Gastrocnemius medialis (tissue), 4 donors: ENCODE data around the gene DYNC2I2.

Experiments
- CTCF ChIP-seq, 5 experiments: fragments of 450-650 bp in 3 of 5; fragments of 200-600 bp in 2 of 5; sonication (generic) in 2 of 5; IDR thresholded peaks in 4 of 5; conservative IDR thresholded peaks in 1 of 5; 1 replicate in 4 of 5; 2 replicates in 1 of 5; pipeline ENCODE4 v1.5.1; 2016 to 2019; ENCODE audit warnings: antibody characterized with exemption in 5 of 5, mild to moderate bottlenecking in 3 of 5, moderate library complexity in 3 of 5
- POLR2A ChIP-seq, 2 donors: fragments of 450-650 bp; IDR thresholded peaks; one replicate each; pipeline ENCODE4 v1.6.1; 2017; ENCODE audit warnings: antibody characterized with exemption in 2 of 2, mild to moderate bottlenecking in 2 of 2, moderate library complexity in 2 of 2

DNA sequence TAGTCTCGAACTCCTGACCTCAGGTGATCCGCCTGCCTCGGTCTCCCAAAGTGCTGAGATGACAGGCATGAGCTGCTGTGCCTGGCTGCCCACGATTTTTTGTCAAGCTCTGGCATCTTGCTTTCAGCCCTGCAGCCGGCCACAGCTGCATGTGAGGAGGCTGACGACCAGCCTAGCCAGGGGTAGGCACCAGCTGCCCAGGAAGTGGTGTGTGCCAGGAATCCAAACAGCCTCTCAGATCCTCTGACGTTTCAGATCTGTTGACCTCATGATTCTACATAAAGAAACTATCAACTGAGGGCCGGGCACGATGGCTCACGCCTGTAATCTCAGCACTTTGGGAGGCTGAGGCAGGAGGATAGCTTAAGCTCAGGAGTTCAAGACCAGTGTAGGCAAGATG lies 19.0 kb downstream of the DYNC2I2 start:
- no peak for TF ChIP-seq CTCF (IDR thresholded peaks at IDR 0.05 in 4 of 5, conservative IDR thresholded peaks at IDR 0.05 in 1 of 5)
- no peak for TF ChIP-seq POLR2A (IDR thresholded peaks at IDR 0.05)
